WERI-Rb-1 (cell line): ENCODE data around the gene ACSS2.
A peak's percentile ranks its signal among the peaks of the same experiment; 100 is the strongest.

ENCODE experiments used
- DNase-seq: peaks from one replicate; pipeline ENCODE4 v3.0.0-alpha.2; 2020
- H3K27ac ChIP-seq: fragments of 250-450 bp; sonication (Bioruptor Pico); 2 replicates; pipeline ENCODE4 v1.5.1; 2020; ENCODE audit warnings: mild to moderate bottlenecking, moderate library complexity
- H3K27me3 ChIP-seq: fragments of 250-450 bp; sonication (Bioruptor Pico); 2 replicates; pipeline ENCODE4 v1.5.1; 2021; ENCODE audit warnings: mild to moderate bottlenecking, low read depth, moderate library complexity; ENCODE audit not compliant: insufficient read depth, severe bottlenecking
- H3K36me3 ChIP-seq: fragments of 250-450 bp; sonication (Bioruptor Pico); 2 replicates; pipeline ENCODE4 v1.5.1; 2020; ENCODE audit warnings: mild to moderate bottlenecking, moderate library complexity
- H3K4me3 ChIP-seq: 2 replicates; pipeline ENCODE4 v1.5.1; 2011; ENCODE audit warnings: low read depth, mild to moderate bottlenecking, control low read depth, low read length
- H3K9me3 ChIP-seq: fragments of 250-450 bp; sonication (Bioruptor Pico); 2 replicates; pipeline ENCODE4 v1.5.1; 2021; ENCODE audit warnings: mild to moderate bottlenecking, moderate library complexity; ENCODE audit not compliant: severe bottlenecking
- TF ChIP-seq, protein P1 (sequence below): IDR thresholded peaks from 2 replicates; pipeline ENCODE4 v1.5.1; 2011; ENCODE audit warnings: low read depth, mild to moderate bottlenecking, control low read depth, inconsistent platforms, low read length

ACSS2 gene, protein sequence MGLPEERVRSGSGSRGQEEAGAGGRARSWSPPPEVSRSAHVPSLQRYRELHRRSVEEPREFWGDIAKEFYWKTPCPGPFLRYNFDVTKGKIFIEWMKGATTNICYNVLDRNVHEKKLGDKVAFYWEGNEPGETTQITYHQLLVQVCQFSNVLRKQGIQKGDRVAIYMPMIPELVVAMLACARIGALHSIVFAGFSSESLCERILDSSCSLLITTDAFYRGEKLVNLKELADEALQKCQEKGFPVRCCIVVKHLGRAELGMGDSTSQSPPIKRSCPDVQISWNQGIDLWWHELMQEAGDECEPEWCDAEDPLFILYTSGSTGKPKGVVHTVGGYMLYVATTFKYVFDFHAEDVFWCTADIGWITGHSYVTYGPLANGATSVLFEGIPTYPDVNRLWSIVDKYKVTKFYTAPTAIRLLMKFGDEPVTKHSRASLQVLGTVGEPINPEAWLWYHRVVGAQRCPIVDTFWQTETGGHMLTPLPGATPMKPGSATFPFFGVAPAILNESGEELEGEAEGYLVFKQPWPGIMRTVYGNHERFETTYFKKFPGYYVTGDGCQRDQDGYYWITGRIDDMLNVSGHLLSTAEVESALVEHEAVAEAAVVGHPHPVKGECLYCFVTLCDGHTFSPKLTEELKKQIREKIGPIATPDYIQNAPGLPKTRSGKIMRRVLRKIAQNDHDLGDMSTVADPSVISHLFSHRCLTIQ

DNA sequence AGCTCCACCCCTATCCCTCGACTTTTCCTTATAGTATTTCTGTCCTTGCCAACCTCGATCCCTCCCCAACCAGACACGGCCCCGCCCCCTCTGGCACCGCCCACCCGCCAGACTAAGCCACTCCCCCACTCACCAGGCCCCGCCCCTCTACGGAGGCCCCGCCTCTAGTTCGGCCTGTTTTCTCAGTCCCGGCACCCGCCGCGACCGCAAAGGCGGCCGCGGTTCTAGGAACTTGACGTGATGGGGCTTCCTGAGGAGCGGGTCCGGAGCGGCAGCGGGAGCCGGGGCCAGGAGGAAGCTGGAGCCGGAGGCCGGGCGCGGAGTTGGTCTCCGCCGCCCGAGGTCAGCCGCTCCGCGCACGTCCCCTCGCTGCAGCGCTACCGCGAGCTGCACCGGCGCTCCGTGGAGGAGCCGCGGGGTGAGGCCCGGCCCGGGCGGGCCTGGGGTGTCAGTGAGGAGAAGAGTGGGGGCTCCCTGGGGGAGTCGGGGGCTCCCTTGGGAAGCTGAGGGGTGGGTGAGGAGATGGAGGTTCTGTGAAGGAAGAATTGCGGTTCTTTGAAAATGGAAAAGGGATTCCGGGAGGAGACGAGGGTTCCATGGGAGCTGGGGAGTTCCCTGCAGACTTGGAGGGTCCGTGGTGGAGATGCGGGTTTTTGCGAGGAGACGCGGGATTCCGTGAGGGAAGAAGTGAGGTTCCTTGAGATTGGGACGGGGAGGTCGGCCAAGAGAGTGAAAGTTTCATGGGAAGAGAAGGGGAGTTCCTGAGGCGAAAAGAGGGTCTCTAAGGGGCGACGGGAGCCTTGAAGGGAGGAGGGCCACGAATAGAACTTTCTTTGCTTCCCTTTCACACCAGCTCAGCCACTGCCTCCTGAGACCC is at the start of gene ACSS2:
Gene ACSS2, plus strand, starts transcription at position 207 of the 877 bp plus-strand sequence. Its CDS starts 34 bp downstream, at position 241.
- Histone ChIP-seq H3K27me3 (no peaks in the 10 kb centered on the region), H3K9me3 (no peaks in the 10 kb centered on the region), H3K27ac (no peak within 1 kb of the TSS), H3K4me3 (peak within 1 kb of the TSS; percentile 48), H3K36me3 (no peaks in the 10 kb centered on the region)
- TF ChIP-seq, protein P1, sequence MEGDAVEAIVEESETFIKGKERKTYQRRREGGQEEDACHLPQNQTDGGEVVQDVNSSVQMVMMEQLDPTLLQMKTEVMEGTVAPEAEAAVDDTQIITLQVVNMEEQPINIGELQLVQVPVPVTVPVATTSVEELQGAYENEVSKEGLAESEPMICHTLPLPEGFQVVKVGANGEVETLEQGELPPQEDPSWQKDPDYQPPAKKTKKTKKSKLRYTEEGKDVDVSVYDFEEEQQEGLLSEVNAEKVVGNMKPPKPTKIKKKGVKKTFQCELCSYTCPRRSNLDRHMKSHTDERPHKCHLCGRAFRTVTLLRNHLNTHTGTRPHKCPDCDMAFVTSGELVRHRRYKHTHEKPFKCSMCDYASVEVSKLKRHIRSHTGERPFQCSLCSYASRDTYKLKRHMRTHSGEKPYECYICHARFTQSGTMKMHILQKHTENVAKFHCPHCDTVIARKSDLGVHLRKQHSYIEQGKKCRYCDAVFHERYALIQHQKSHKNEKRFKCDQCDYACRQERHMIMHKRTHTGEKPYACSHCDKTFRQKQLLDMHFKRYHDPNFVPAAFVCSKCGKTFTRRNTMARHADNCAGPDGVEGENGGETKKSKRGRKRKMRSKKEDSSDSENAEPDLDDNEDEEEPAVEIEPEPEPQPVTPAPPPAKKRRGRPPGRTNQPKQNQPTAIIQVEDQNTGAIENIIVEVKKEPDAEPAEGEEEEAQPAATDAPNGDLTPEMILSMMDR: no peak
- DNase-seq: no peak

DNA sequence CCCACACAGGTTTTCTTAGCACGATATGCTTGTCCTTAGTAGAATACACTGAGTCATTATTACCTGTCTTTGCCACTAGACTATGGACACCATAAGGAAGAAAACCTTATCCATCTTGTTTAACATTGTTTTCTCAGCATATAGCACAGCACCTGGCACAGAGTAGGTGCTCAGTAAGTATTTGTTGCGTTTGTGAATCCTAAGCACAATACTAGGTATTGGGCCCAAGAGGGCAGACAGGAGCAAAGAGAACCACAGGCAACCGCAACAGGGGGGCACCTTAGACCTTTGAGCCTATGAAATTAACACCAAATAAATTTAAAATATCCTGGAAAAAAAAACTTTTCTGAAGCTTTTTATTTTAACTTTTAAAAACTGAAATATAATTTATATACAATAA is 47.2 kb upstream of the ACSS2 start:
- TF ChIP-seq, protein P1: 0 out of 2 replicates have a peak, but pooled peaks have one; percentile 8
- H3K36me3 ChIP-seq: no peaks in the 10 kb centered on the region
- no peak overlapping the region for H3K27ac ChIP-seq
- DNase-seq: no peak
- H3K27me3 ChIP-seq: no peaks in the 10 kb centered on the region
- no peaks in the 10 kb centered on the region for H3K9me3 ChIP-seq
- no peak overlapping the region for H3K4me3 ChIP-seq

DNA sequence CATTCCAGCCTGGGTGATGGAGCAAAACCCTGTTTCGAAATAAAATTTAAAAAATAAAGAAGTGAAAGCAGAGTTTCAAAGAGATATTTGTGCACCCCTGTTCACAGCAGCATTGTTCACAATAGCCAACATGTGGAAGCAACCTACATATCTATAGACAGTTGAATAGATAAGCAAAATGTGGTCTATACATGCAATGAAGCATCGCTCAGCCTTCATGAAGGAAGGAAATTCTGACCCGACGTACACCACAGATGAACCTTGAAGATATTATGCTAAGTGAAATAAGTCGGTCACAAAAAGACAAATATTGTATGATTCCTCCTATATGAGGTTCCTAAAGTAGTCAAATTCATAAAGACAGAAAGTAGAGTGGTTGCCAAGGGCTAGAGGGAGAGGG is 44.5 kb upstream of the ACSS2 start:
- Histone ChIP-seq H3K27ac (no peak overlapping the region), H3K9me3 (no peaks in the 10 kb centered on the region), H3K4me3 (no peak overlapping the region), H3K36me3 (no peaks in the 10 kb centered on the region), H3K27me3 (no peaks in the 10 kb centered on the region)
- no peak for DNase-seq
- TF ChIP-seq, protein P1: no peak

DNA sequence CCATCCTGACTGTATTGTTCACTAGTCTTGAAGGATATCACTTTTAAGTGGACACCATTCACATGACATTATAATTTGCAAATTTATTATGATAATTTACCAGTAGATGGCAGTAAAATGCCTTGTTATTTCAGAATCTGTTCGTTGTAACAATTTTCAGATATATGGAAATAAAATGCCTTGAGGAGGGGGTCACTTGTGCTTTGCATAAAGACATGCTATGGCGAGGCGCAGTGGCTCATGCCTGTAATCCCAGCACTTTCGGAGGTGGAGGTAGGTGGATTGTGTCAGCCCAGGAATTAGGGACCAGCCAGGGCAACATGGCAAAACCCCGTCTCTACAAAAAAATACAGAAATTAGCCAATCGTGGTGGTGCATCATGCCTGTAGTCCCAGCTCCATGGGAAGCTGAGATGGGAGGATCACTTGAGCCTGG is 41.9 kb upstream of the ACSS2 start:
- no peaks in the 10 kb centered on the region for H3K9me3 ChIP-seq
- H3K27me3 ChIP-seq: no peaks in the 10 kb centered on the region
- no peak overlapping the region for H3K4me3 ChIP-seq
- no peak for DNase-seq
- H3K36me3 ChIP-seq: no peaks in the 10 kb centered on the region
- TF ChIP-seq, protein P1: no peak
- H3K27ac ChIP-seq: no peak overlapping the region

DNA sequence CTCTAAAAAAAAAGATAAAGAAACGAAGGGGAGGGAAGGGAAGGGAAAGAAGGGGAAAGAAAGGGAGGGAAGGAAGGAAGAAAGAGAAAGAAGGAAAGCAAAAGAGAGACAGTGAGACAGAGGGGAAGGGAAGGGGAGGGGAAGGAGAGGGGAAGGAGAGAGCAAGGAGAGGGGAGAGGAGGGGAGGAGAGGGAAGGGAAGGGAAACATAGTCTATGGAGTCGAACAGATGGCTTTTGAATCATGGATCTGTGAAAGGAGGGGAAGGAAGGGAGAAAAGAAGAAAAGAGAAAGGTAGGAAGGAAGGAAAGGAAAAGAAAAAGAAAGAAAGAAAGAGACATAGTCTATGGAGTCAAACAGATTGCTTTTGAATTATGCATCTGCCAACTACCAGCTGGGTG is 34.3 kb upstream of the ACSS2 start:
- Histone ChIP-seq H3K36me3 (no peaks in the 10 kb centered on the region), H3K4me3 (no peak overlapping the region), H3K27ac (no peak overlapping the region), H3K9me3 (no peaks in the 10 kb centered on the region), H3K27me3 (no peaks in the 10 kb centered on the region)
- DNase-seq: no peak
- TF ChIP-seq, protein P1: no peak
